ENCODE measurements around the gene APEX1.
"Not testable (repeated sequence)": the region's sequence is repeated elsewhere in the genome, so short reads cannot be mapped to it uniquely, and the experiment has no call there.

The APEX1 gene

GRCh38 chr14:20478894-20479293 lies 23.9 kb downstream of the APEX1 start:
- DNase-seq, result no peak

- no peak for DNase-seq
These were observed 27.4 kb downstream of the APEX1 start for GRCh38 chr14:20482382-20482781.

- no peak for DNase-seq
These were observed 30.9 kb downstream of the APEX1 start for GRCh38 chr14:20485900-20486299.

GRCh38 chr14:20486684-20487395 lies 31.8 kb downstream of the APEX1 start:
- DNase-seq, result no peak

- no peak for DNase-seq
These were observed 32.3 kb downstream of the APEX1 start for GRCh38 chr14:20487396-20487725.

- DNase-seq, result no peak
These were observed 34.3 kb downstream of the APEX1 start for GRCh38 chr14:20489093-20489994.

GRCh38 chr14:20490563-20490962 lies 35.5 kb downstream of the APEX1 start:
- no peak for DNase-seq

GRCh38 chr14:20492486-20492885 lies 37.5 kb downstream of the APEX1 start:
- DNase-seq, result no peak

GRCh38 chr14:20493634-20494033 lies 38.6 kb downstream of the APEX1 start:
- DNase-seq, result no peak

- DNase-seq, result no peak
These were observed 40.1 kb downstream of the APEX1 start for GRCh38 chr14:20494935-20495766.

- no peak for DNase-seq
These were observed 43.6 kb downstream of the APEX1 start for GRCh38 chr14:20498622-20499021.

GRCh38 chr14:20499108-20499507 lies 44.1 kb downstream of the APEX1 start:
- DNase-seq, result no peak

GRCh38 chr14:20499881-20500280 lies 44.9 kb downstream of the APEX1 start:
- DNase-seq, result no peak

GRCh38 chr14:20501346-20501745 lies 46.3 kb downstream of the APEX1 start:
- DNase-seq, result no peak

- DNase-seq, result no peak
These were observed 48.9 kb downstream of the APEX1 start for GRCh38 chr14:20503898-20504297.

- not testable (repeated sequence) for DNase-seq
These were observed 51.2 kb downstream of the APEX1 start for GRCh38 chr14:20506276-20506675.

- not testable (repeated sequence) for DNase-seq
These were observed 51.7 kb downstream of the APEX1 start for GRCh38 chr14:20506752-20507151.

Measured in NCI-H187 (cell line).